Neuronal stem cell (in vitro differentiated cells): ENCODE data around the gene COL6A1.

ENCODE experiments used
- DNase-seq: peaks from one replicate; pipeline ENCODE4 v3.0.0-alpha.2; 2013; ENCODE audit warnings: low spot score
- H2AFZ ChIP-seq: one replicate; pipeline ENCODE4 v1.6.1; 2013; ENCODE audit warnings: mild to moderate bottlenecking, low read length, inconsistent platforms
- H2AK5ac ChIP-seq: 2 replicates; pipeline ENCODE4 v1.6.1; 2013; ENCODE audit warnings: low read depth, mild to moderate bottlenecking, inconsistent platforms, low read length, moderate library complexity, mixed read lengths
- H2BK120ac ChIP-seq: 2 replicates; pipeline ENCODE4 v1.6.1; 2013; ENCODE audit warnings: low read depth, mild to moderate bottlenecking, inconsistent platforms, low read length, moderate library complexity, mixed read lengths
- H2BK12ac ChIP-seq: one replicate; pipeline ENCODE4 v1.6.1; 2013; ENCODE audit warnings: low read length, inconsistent platforms
- H2BK15ac ChIP-seq: 2 replicates; pipeline ENCODE4 v1.6.1; 2013; ENCODE audit warnings: mild to moderate bottlenecking, low read length, inconsistent platforms, mixed read lengths
- H2BK5ac ChIP-seq: one replicate; pipeline ENCODE4 v1.6.1; 2013; ENCODE audit warnings: inconsistent platforms, mild to moderate bottlenecking, low read length, moderate library complexity
- H3K14ac ChIP-seq: one replicate; pipeline ENCODE4 v1.6.1; 2013; ENCODE audit warnings: low read length, inconsistent platforms
- H3K18ac ChIP-seq: 2 replicates; pipeline ENCODE4 v1.6.1; 2013; ENCODE audit warnings: low read length, inconsistent platforms
- H3K23ac ChIP-seq: 2 replicates; pipeline ENCODE4 v1.6.1; 2013; ENCODE audit warnings: low read depth, mild to moderate bottlenecking, mixed read lengths, low read length, inconsistent platforms; ENCODE audit not compliant: poor library complexity
- H3K27ac ChIP-seq: replicated peaks from 3 replicates; pipeline ENCODE4 v1.5.1; 2013; ENCODE audit warnings: low read length, inconsistent platforms
- H3K27me3 ChIP-seq, 3 experiments: 2 replicates each; pipeline ENCODE4 v1.6.1; 2013; ENCODE audit warnings: low read length in 3 of 3, mild to moderate bottlenecking in 2 of 3, inconsistent platforms in 1 of 3, low read depth in 1 of 3, mixed read lengths in 1 of 3, moderate library complexity in 1 of 3; ENCODE audit not compliant: control insufficient read depth in 3 of 3, insufficient read depth in 3 of 3
- H3K36me3 ChIP-seq, 2 donors: replicated peaks in 1 of 2; 2 replicates each; pipeline ENCODE4 v1.6.1; 2013; ENCODE audit warnings: low read length in 2 of 2; ENCODE audit not compliant: control insufficient read depth in 2 of 2, insufficient read depth in 2 of 2
- H3K4ac ChIP-seq: 2 replicates; pipeline ENCODE4 v1.6.1; 2013; ENCODE audit warnings: inconsistent platforms, mild to moderate bottlenecking, low read length, moderate library complexity
- H3K4me1 ChIP-seq, 2 donors: 1 replicate in 1 of 2; 2 replicates in 1 of 2; pipeline ENCODE4 v1.6.1; 2013; ENCODE audit warnings: low read length in 2 of 2, low read depth in 1 of 2; ENCODE audit not compliant: control insufficient read depth in 2 of 2, insufficient read depth in 1 of 2
- H3K4me2 ChIP-seq: one replicate; pipeline ENCODE4 v1.6.1; 2013; ENCODE audit warnings: mild to moderate bottlenecking, low read length, inconsistent platforms; ENCODE audit not compliant: insufficient read depth, poor library complexity, severe bottlenecking
- H3K4me3 ChIP-seq, 2 donors: 2 replicates each; pipeline ENCODE4 v1.5.1; 2013; ENCODE audit warnings: low read length in 2 of 2, mild to moderate bottlenecking in 2 of 2, inconsistent platforms in 1 of 2, moderate library complexity in 1 of 2
- H3K79me1 ChIP-seq: one replicate; pipeline ENCODE4 v1.6.1; 2013; ENCODE audit warnings: low read depth, mild to moderate bottlenecking, inconsistent platforms, low read length, moderate library complexity
- H3K9ac ChIP-seq: one replicate; pipeline ENCODE4 v1.6.1; 2013; ENCODE audit warnings: mild to moderate bottlenecking, low read depth, low read length, inconsistent platforms; ENCODE audit not compliant: poor library complexity
- H3K9me3 ChIP-seq, 2 donors: replicated peaks in 1 of 2; 2 replicates each; pipeline versions ENCODE3 to v1.6.1; 2013; ENCODE audit warnings: low read length in 2 of 2, mild to moderate bottlenecking in 2 of 2, inconsistent platforms in 1 of 2, low read depth in 1 of 2, mixed read lengths in 1 of 2, moderate library complexity in 1 of 2; ENCODE audit not compliant: control insufficient read depth in 2 of 2, insufficient read depth in 1 of 2
- H4K8ac ChIP-seq: one replicate; pipeline ENCODE4 v1.6.1; 2013; ENCODE audit warnings: low read depth, mild to moderate bottlenecking, inconsistent platforms, low read length, moderate library complexity
- H4K91ac ChIP-seq: one replicate; pipeline ENCODE4 v1.6.1; 2013; ENCODE audit warnings: low read length, low read depth, mild to moderate bottlenecking, inconsistent platforms; ENCODE audit not compliant: poor library complexity
- WGBS, 2 donors: extraction: QIAGEN DNeasy Blood & Tissue Kit; methylation state at CpG; one replicate each; pipeline ENCODE4 v1.1.7; 2013; ENCODE audit warnings: missing lambda C conversion rate in 2 of 2, mixed read lengths in 1 of 2; ENCODE audit not compliant: insufficient read length in 2 of 2, insufficient replicate concordance in 1 of 2; ENCODE audit errors: extremely low coverage in 2 of 2; 5-methylcytosine and 5-hydroxymethylcytosine counted together

Gene COL6A1

GRCh38 chr21:46054451-46054881 lies 72.9 kb downstream of the COL6A1 start:
- Histone ChIP-seq H3K79me1 (no peaks in the 10 kb centered on the region), H2BK12ac (no peak overlapping the region), H3K9ac (no peak overlapping the region), H2AK5ac (no peak overlapping the region), H2BK15ac (no peak overlapping the region), H3K4me1 (peaks cover 0 to 7% of the 10 kb centered on the region in 2 donors), H3K23ac (no peak overlapping the region), H2BK120ac (no peak overlapping the region), H3K14ac (no peak overlapping the region), H3K4me3 (no peak overlapping the region), H2BK5ac (no peak overlapping the region), H2AFZ (no peak overlapping the region), H4K8ac (no peak overlapping the region), H3K36me3 (no peaks in the 10 kb centered on the region), H3K27ac (no peak overlapping the region), H3K27me3 (no peaks in the 10 kb centered on the region), H3K9me3 (peaks cover 0 to 4% of the 10 kb centered on the region in 2 donors), H3K18ac (peak overlapping the region; percentile 60), H4K91ac (no peak overlapping the region), H3K4ac (no peak overlapping the region), H3K4me2 (no peak overlapping the region)
- no CpG with 5 or more reads among the region's 12 CpGs for WGBS, 2 donors
- no peak for DNase-seq
